Colon (tissue), 2 donors: ENCODE data around the gene OTOGL.
"Not testable (repeated sequence)": the region's sequence is repeated elsewhere in the genome, so short reads cannot be mapped to it uniquely, and the experiment has no call there.

ENCODE experiments used
- FAIRE-seq: peaks from 2 replicates; lab custom pipeline; 2012; peaks lifted over from hg19 to GRCh38; lab: Jason Lieb, UNC
- donor health status: control.
- donor health status: control.

Gene OTOGL

GRCh38 chr12:80099259-80099658 lies at the start of gene OTOGL:
Gene OTOGL, plus strand, starts transcription at chr12:80099537. Its CDS starts 109,895 bp downstream, at chr12:80209432.
- no peak for FAIRE-seq

- FAIRE-seq = no peak
Measured at GRCh38 chr12:80050236-80050635, 49.1 kb upstream of the OTOGL start.

- FAIRE-seq = no peak
Measured at GRCh38 chr12:80053051-80053790, 46.1 kb upstream of the OTOGL start.

- no peak for FAIRE-seq
Measured at GRCh38 chr12:80056232-80056631, 43.1 kb upstream of the OTOGL start.

GRCh38 chr12:80056845-80057244 lies 42.5 kb upstream of the OTOGL start:
- FAIRE-seq = no peak

- no peak for FAIRE-seq
Measured at GRCh38 chr12:80058586-80058985, 40.8 kb upstream of the OTOGL start.

- FAIRE-seq = no peak
Measured at GRCh38 chr12:80059102-80059501, 40.2 kb upstream of the OTOGL start.

GRCh38 chr12:80059875-80060274 lies 39.5 kb upstream of the OTOGL start:
- FAIRE-seq = no peak

GRCh38 chr12:80064269-80064668 lies 35.1 kb upstream of the OTOGL start:
- no peak for FAIRE-seq

GRCh38 chr12:80064951-80065350 lies 34.4 kb upstream of the OTOGL start:
- no peak for FAIRE-seq

GRCh38 chr12:80068173-80068572 lies 31.2 kb upstream of the OTOGL start:
- no peak for FAIRE-seq

- FAIRE-seq = not testable (repeated sequence)
Measured at GRCh38 chr12:80083892-80084614, 15.3 kb upstream of the OTOGL start.

GRCh38 chr12:80086025-80086424 lies 13.3 kb upstream of the OTOGL start:
- FAIRE-seq = no peak

GRCh38 chr12:80087486-80088213 lies 11.7 kb upstream of the OTOGL start:
- no peak for FAIRE-seq

GRCh38 chr12:80100591-80100990 lies 1.3 kb downstream of the OTOGL start:
- no peak for FAIRE-seq

- no peak for FAIRE-seq
Measured at GRCh38 chr12:80101126-80101525, 1.8 kb downstream of the OTOGL start.

- no peak for FAIRE-seq
Measured at GRCh38 chr12:80107221-80107620, 7.9 kb downstream of the OTOGL start.

GRCh38 chr12:80116735-80117134 lies 17.4 kb downstream of the OTOGL start:
- FAIRE-seq = no peak

GRCh38 chr12:80118565-80119324 lies 19.4 kb downstream of the OTOGL start:
- no peak for FAIRE-seq

- no peak for FAIRE-seq
Measured at GRCh38 chr12:80120994-80121393, 21.7 kb downstream of the OTOGL start.

GRCh38 chr12:80121661-80122060 lies 22.3 kb downstream of the OTOGL start:
- FAIRE-seq = no peak

GRCh38 chr12:80129895-80130530 lies 30.7 kb downstream of the OTOGL start:
- no peak for FAIRE-seq
